Measurements from ENCODE around the gene SP4.

Gene SP4

GRCh38 chr7:21414795-21415393 is 13.0 kb upstream of the SP4 start:
- no peak overlapping the region for H3K9ac ChIP-seq (ENCODE audit: low read length)

GRCh38 chr7:21417647-21418046 is 10.2 kb upstream of the SP4 start:
- Histone ChIP-seq H4K20me1 (ENCODE audit: low read depth, low read length) (no peaks in the 10 kb centered on the region), H3K4me3 (ENCODE audit: insufficient read depth, low read length, poor library complexity, severe bottlenecking) (no peak overlapping the region), H3K9me2 (replicated peaks; ENCODE audit: insufficient read depth, low read length) (no peaks in the 10 kb centered on the region), H3K36me3 (ENCODE audit: low read length) (no peaks in the 10 kb centered on the region), H3K27me3 (ENCODE audit: low read length) (no peaks in the 10 kb centered on the region), H3K9ac (ENCODE audit: low read length) (no peak overlapping the region), H3K27ac (ENCODE audit: low read depth, low read length) (no peak overlapping the region), H2AFZ (ENCODE audit: low read depth, low read length, severe bottlenecking) (no peak overlapping the region), H3F3A (ENCODE audit: insufficient read depth) (no peaks in the 10 kb centered on the region), H3K4me2 (ENCODE audit: low read depth, low read length, poor library complexity, severe bottlenecking) (no peak overlapping the region), H3K9me3 (ENCODE audit: insufficient read depth, low read length) (no peaks in the 10 kb centered on the region), H3K79me2 (ENCODE audit: insufficient read depth, low read length) (no peaks in the 10 kb centered on the region)
- TF ChIP-seq CTCF (IDR thresholded peaks at IDR 0.05; ENCODE audit: insufficient read depth, low read length, poor library complexity, severe bottlenecking): no peak
- no peak for TF ChIP-seq EZH2phosphoT487 (conservative IDR thresholded peaks at IDR 0.05; ENCODE audit: low read length)

More at GRCh38 chr7:21414795-21415393, 13.0 kb upstream of the SP4 start:
- Histone ChIP-seq H3K79me2 (ENCODE audit: insufficient read depth, low read length) (no peaks in the 10 kb centered on the region), H3K27ac (ENCODE audit: low read depth, low read length) (no peak overlapping the region), H3K9me3 (ENCODE audit: insufficient read depth, low read length) (no peaks in the 10 kb centered on the region), H3F3A (ENCODE audit: insufficient read depth) (no peaks in the 10 kb centered on the region), H3K4me3 (ENCODE audit: insufficient read depth, low read length, poor library complexity, severe bottlenecking) (no peak overlapping the region), H4K20me1 (ENCODE audit: low read depth, low read length) (no peaks in the 10 kb centered on the region), H3K9me2 (replicated peaks; ENCODE audit: insufficient read depth, low read length) (no peaks in the 10 kb centered on the region), H3K4me2 (ENCODE audit: low read depth, low read length, poor library complexity, severe bottlenecking) (no peak overlapping the region), H3K27me3 (ENCODE audit: low read length) (no peaks in the 10 kb centered on the region), H3K36me3 (ENCODE audit: low read length) (no peaks in the 10 kb centered on the region), H2AFZ (ENCODE audit: low read depth, low read length, severe bottlenecking) (no peak overlapping the region)
- no peak for TF ChIP-seq CTCF (IDR thresholded peaks at IDR 0.05; ENCODE audit: insufficient read depth, low read length, poor library complexity, severe bottlenecking)
- no peak for TF ChIP-seq EZH2phosphoT487 (conservative IDR thresholded peaks at IDR 0.05; ENCODE audit: low read length)

- H3K4me3 ChIP-seq (ENCODE audit: insufficient read depth, low read length, poor library complexity, severe bottlenecking): no peak overlapping the region
- H3K4me2 ChIP-seq (ENCODE audit: low read depth, low read length, poor library complexity, severe bottlenecking): no peak overlapping the region
- H3K36me3 ChIP-seq (ENCODE audit: low read length): no peaks in the 10 kb centered on the region
- no peaks in the 10 kb centered on the region for H3K27me3 ChIP-seq (ENCODE audit: low read length)
- no peak for TF ChIP-seq EZH2phosphoT487 (conservative IDR thresholded peaks at IDR 0.05; ENCODE audit: low read length)
- no peak for TF ChIP-seq CTCF (IDR thresholded peaks at IDR 0.05; ENCODE audit: insufficient read depth, low read length, poor library complexity, severe bottlenecking)
- H3K9me2 ChIP-seq (replicated peaks; ENCODE audit: insufficient read depth, low read length): no peaks in the 10 kb centered on the region
- H3K9ac ChIP-seq (ENCODE audit: low read length): no peak overlapping the region
- H3K27ac ChIP-seq (ENCODE audit: low read depth, low read length): no peak overlapping the region
- peaks cover 3% of the 10 kb centered on the region; the same call in 1 of the 2 replicates for H3F3A ChIP-seq (ENCODE audit: insufficient read depth)
- H4K20me1 ChIP-seq (ENCODE audit: low read depth, low read length): no peaks in the 10 kb centered on the region
- no peak overlapping the region for H2AFZ ChIP-seq (ENCODE audit: low read depth, low read length, severe bottlenecking)
- no peaks in the 10 kb centered on the region for H3K9me3 ChIP-seq (ENCODE audit: insufficient read depth, low read length)
- H3K79me2 ChIP-seq (ENCODE audit: insufficient read depth, low read length): no peaks in the 10 kb centered on the region
Measured at GRCh38 chr7:21422751-21423150, 5.1 kb upstream of the SP4 start.
